GM23338 (cell line): ENCODE measurements around the gene DNAH17. TPM values are rescaled to one million over a fixed set of nuclear protein-coding genes. Genes with fewer than 3 reads are reported as not detected.

Experiments
- ATAC-seq: fragments of 200-7000 bp; cut with Tn5 transposase; 3 replicates; pipeline ENCODE4 v1.9.1; 2020
- DNase-seq: peaks from one replicate; pipeline ENCODE4 v3.0.0-alpha.2; 2015; ENCODE audit warnings: low spot score
- H2AFZ ChIP-seq: fragments of 200-600 bp; sonication (generic); 2 replicates; pipeline ENCODE4 v1.8.0; 2016; ENCODE audit warnings: antibody characterized with exemption, mild to moderate bottlenecking, moderate library complexity
- H3F3A ChIP-seq: fragments of 200-600 bp; sonication (generic); replicated peaks from 2 replicates; pipeline ENCODE4 v1.8.0; 2017; ENCODE audit warnings: antibody characterized with exemption, mixed run types, low read depth
- H3K27ac ChIP-seq: fragments of 200-600 bp; sonication (generic); 2 replicates; pipeline ENCODE4 v1.6.1; 2016; ENCODE audit warnings: low read depth
- H3K27me3 ChIP-seq: fragments of 200-600 bp; sonication (generic); 2 replicates; pipeline ENCODE4 v1.8.0; 2016; ENCODE audit warnings: mild to moderate bottlenecking, mixed run types, moderate library complexity; ENCODE audit not compliant: insufficient read depth
- H3K36me3 ChIP-seq: fragments of 200-600 bp; sonication (generic); 2 replicates; pipeline ENCODE4 v1.8.0; 2016; ENCODE audit warnings: mild to moderate bottlenecking; ENCODE audit not compliant: insufficient read depth
- H3K4me1 ChIP-seq: fragments of 200-600 bp; sonication (generic); 2 replicates; pipeline ENCODE4 v1.8.0; 2016; ENCODE audit warnings: mild to moderate bottlenecking, moderate library complexity; ENCODE audit not compliant: insufficient read depth
- H3K4me2 ChIP-seq: fragments of 200-600 bp; sonication (generic); 2 replicates; pipeline ENCODE4 v1.7.1; 2017; ENCODE audit warnings: mixed run types
- H3K4me3 ChIP-seq: fragments of 200-600 bp; sonication (generic); 2 replicates; pipeline ENCODE4 v1.6.1; 2016; ENCODE audit warnings: mixed run types
- H3K79me2 ChIP-seq: fragments of 200-600 bp; sonication (generic); replicated peaks from 2 replicates; pipeline ENCODE4 v1.8.0; 2017; ENCODE audit warnings: mild to moderate bottlenecking; ENCODE audit not compliant: insufficient read depth
- H3K9me2 ChIP-seq: fragments of 200-600 bp; sonication (generic); 2 replicates; pipeline ENCODE4 v1.8.0; 2017; ENCODE audit not compliant: insufficient read depth
- H4K20me1 ChIP-seq: fragments of 200-600 bp; sonication (generic); replicated peaks from 2 replicates; pipeline ENCODE4 v1.8.0; 2017; ENCODE audit warnings: mild to moderate bottlenecking; ENCODE audit not compliant: insufficient read depth
- H3K27ac Mint-ChIP-seq: 2 replicates; pipeline ENCODE4 v1.8.0; 2020; ENCODE audit warnings: inconsistent platforms, mild to moderate bottlenecking, moderate library complexity, mixed read lengths
- H3K27me3 Mint-ChIP-seq: 3 replicates; pipeline ENCODE4 v1.8.0; 2022; ENCODE audit warnings: low read depth, mild to moderate bottlenecking, moderate library complexity, mixed read lengths, inconsistent platforms; ENCODE audit not compliant: insufficient read depth, poor library complexity
- H3K36me3 Mint-ChIP-seq: 3 replicates; pipeline ENCODE4 v1.8.0; 2021; ENCODE audit warnings: low read depth, mild to moderate bottlenecking, inconsistent platforms, moderate library complexity, mixed read lengths
- H3K4me1 Mint-ChIP-seq: 3 replicates; pipeline ENCODE4 v1.8.0; 2020; ENCODE audit warnings: mild to moderate bottlenecking, inconsistent platforms, mixed read lengths
- H3K4me3 Mint-ChIP-seq: 3 replicates; pipeline ENCODE4 v1.8.0; 2021; ENCODE audit warnings: moderate library complexity, mild to moderate bottlenecking, inconsistent platforms, mixed read lengths
- H3K9me3 Mint-ChIP-seq: 3 replicates; pipeline ENCODE4 v1.8.0; 2020; ENCODE audit warnings: moderate library complexity, mild to moderate bottlenecking, inconsistent platforms, mixed read lengths
- CREB1 ChIP-seq: fragments of 250-450 bp; sonication (Bioruptor Pico); IDR thresholded peaks from 2 replicates; pipeline ENCODE4 v1.5.0; 2020; ENCODE audit warnings: low read depth, mild to moderate bottlenecking, moderate library complexity
- EZH2 ChIP-seq: fragments of 200-600 bp; sonication (generic); IDR thresholded peaks from one replicate; pipeline ENCODE4 v1.8.0; 2017; ENCODE audit warnings: antibody characterized with exemption, mild to moderate bottlenecking, low read depth; ENCODE audit not compliant: unreplicated experiment
- JUNB ChIP-seq: IDR thresholded peaks from one replicate; pipeline ENCODE4 v1.6.1; 2016; ENCODE audit warnings: antibody characterized with exemption; ENCODE audit not compliant: unreplicated experiment
- NANOG ChIP-seq: IDR thresholded peaks from 2 replicates; pipeline ENCODE4 v1.6.1; 2016; ENCODE audit warnings: antibody characterized with exemption, borderline replicate concordance
- POLR2AphosphoS5 ChIP-seq: IDR thresholded peaks from 2 replicates; pipeline ENCODE4 v1.6.1; 2016; ENCODE audit warnings: antibody characterized with exemption, low read depth
- REST ChIP-seq: IDR thresholded peaks from one replicate; pipeline ENCODE4 v1.6.1; 2018; ENCODE audit warnings: antibody characterized with exemption; ENCODE audit not compliant: unreplicated experiment
- STAT1 ChIP-seq: IDR thresholded peaks from one replicate; pipeline ENCODE4 v1.6.1; 2016; ENCODE audit warnings: antibody characterized with exemption; ENCODE audit not compliant: unreplicated experiment
- ZNF114 ChIP-seq: fragments of 250-450 bp; sonication (Bioruptor Pico); IDR thresholded peaks from 2 replicates; pipeline ENCODE4 v1.5.0; 2020; ENCODE audit warnings: mild to moderate bottlenecking, moderate library complexity
- ZNF331 ChIP-seq: fragments of 250-450 bp; sonication (Bioruptor Pico); IDR thresholded peaks from 2 replicates; pipeline ENCODE4 v1.5.0; 2020; ENCODE audit warnings: low read depth, mild to moderate bottlenecking, moderate library complexity
- polyA plus RNA-seq: library from polyadenylated mRNA; unstranded; fragments of >200 nt; fragmentation: Nextera tagmentation; extraction: Ambion mirVana; gene quantifications from 2 replicates; pipeline ENCODE4 v1.2.1, GENCODE V29; 2016
- total RNA-seq: library from RNA; depleted of rRNA; stranded (reverse); fragments of >200 nt; shearing (Covaris generic); gene quantifications from 2 replicates; pipeline ENCODE4 v1.2.3, GENCODE V29; 2014

The DNAH17 gene
- total and polyA plus RNA-seq, 2 experiments from 2014 or later: 0.59 to 2.0 TPM

GRCh38 chr17:78429618-78429995 lies 147.6 kb downstream of the DNAH17 start (continued):
- TF ChIP-seq EZH2: no peak
- TF ChIP-seq POLR2AphosphoS5: no peak
- TF ChIP-seq ZNF114 (CRISPR knock-in tag): no peak
- no peak for TF ChIP-seq CREB1 (CRISPR knock-in tag)
- TF ChIP-seq STAT1: no peak
- no peak for TF ChIP-seq NANOG
- no peak for TF ChIP-seq JUNB
- TF ChIP-seq ZNF331 (CRISPR knock-in tag): no peak

- Histone ChIP-seq H3K4me1 (peaks cover 6% of the 10 kb centered on the region; the same call in 1 of the 2 replicates), H3K4me3 (no peak overlapping the region), H3K27ac (no peak overlapping the region), H2AFZ (no peak overlapping the region), H4K20me1 (peaks cover 3% of the 10 kb centered on the region; the same call in 1 of the 2 replicates), H3K9me2 (no peaks in the 10 kb centered on the region), H3K4me2 (no peak overlapping the region), H3K27me3 (no peaks in the 10 kb centered on the region), H3K79me2 (no peaks in the 10 kb centered on the region), H3K36me3 (no peaks in the 10 kb centered on the region; the same call in 1 of the 2 replicates), H3F3A (0 out of 2 replicates have a peak, but pooled peaks cover 8% of the 10 kb centered on the region)
- Mint-ChIP-seq H3K4me1 (peaks cover 25% of the 10 kb centered on the region), H3K27me3 (peaks cover 19% of the 10 kb centered on the region), H3K4me3 (no peak overlapping the region), H3K9me3 (no peaks in the 10 kb centered on the region), H3K36me3 (peaks cover 32% of the 10 kb centered on the region), H3K27ac (0 out of 2 replicates have a peak overlapping the region, but pooled peaks have one; percentile 18)
- no peak for TF ChIP-seq ZNF331 (CRISPR knock-in tag)
- TF ChIP-seq REST: peak; percentile 71
- DNase-seq: no peak
- peak; percentile 8; the same call in 2 of the 3 replicates for ATAC-seq
Observed at GRCh38 chr17:78428836-78429617, 148.2 kb downstream of the DNAH17 start.
